GM23248 (cell line): Measurements from ENCODE around the gene FAM210B.

ENCODE experiments used
- EZH2 ChIP-seq: fragments of 200-600 bp; sonication (generic); IDR thresholded peaks from 2 replicates; pipeline ENCODE4 v1.6.1; 2018; ENCODE audit warnings: antibody characterized with exemption, mild to moderate bottlenecking; ENCODE audit not compliant: insufficient read depth, poor library complexity, severe bottlenecking
- EZH2phosphoT487 ChIP-seq: fragments of 200-600 bp; sonication (generic); IDR thresholded peaks from 2 replicates; pipeline ENCODE4 v1.6.1; 2018; ENCODE audit warnings: antibody characterized with exemption, moderate library complexity, mild to moderate bottlenecking, low read depth; ENCODE audit not compliant: insufficient read depth

- TF ChIP-seq EZH2phosphoT487 (no peak), EZH2 (no peak)
Observed at GRCh38 chr20:56361900-56362299, 3.1 kb downstream of the FAM210B start.
